HCT116 (cell line): ENCODE measurements around the gene CAMKK1.

Source experiments
- CBX3 ChIP-seq: IDR thresholded peaks from 2 replicates; pipeline ENCODE4 v1.6.1; 2012; ENCODE audit warnings: low read depth
- SIN3A ChIP-seq: IDR thresholded peaks from 2 replicates; pipeline ENCODE4 v1.6.1; 2012; ENCODE audit warnings: low read depth
- TF ChIP-seq, protein P1 (sequence below), 3 experiments: fragments of 200-600 bp in 1 of 3; sonication (generic) in 1 of 3; IDR thresholded peaks in 2 of 3; conservative IDR thresholded peaks in 1 of 3; 2 replicates each; pipeline ENCODE4 v1.5.1; 2012 to 2017; ENCODE audit warnings: low read depth in 2 of 3, low read length in 2 of 3, antibody characterized with exemption in 1 of 3, borderline replicate concordance in 1 of 3, control low read depth in 1 of 3, mild to moderate bottlenecking in 1 of 3, mixed read lengths in 1 of 3, mixed run types in 1 of 3, moderate library complexity in 1 of 3; ENCODE audit not compliant: insufficient read depth in 1 of 3
- TF ChIP-seq, protein P2 (sequence below): IDR thresholded peaks from 2 replicates; pipeline ENCODE4 v1.6.1; 2012

- no peak for TF ChIP-seq CBX3
- TF ChIP-seq, protein P1, sequence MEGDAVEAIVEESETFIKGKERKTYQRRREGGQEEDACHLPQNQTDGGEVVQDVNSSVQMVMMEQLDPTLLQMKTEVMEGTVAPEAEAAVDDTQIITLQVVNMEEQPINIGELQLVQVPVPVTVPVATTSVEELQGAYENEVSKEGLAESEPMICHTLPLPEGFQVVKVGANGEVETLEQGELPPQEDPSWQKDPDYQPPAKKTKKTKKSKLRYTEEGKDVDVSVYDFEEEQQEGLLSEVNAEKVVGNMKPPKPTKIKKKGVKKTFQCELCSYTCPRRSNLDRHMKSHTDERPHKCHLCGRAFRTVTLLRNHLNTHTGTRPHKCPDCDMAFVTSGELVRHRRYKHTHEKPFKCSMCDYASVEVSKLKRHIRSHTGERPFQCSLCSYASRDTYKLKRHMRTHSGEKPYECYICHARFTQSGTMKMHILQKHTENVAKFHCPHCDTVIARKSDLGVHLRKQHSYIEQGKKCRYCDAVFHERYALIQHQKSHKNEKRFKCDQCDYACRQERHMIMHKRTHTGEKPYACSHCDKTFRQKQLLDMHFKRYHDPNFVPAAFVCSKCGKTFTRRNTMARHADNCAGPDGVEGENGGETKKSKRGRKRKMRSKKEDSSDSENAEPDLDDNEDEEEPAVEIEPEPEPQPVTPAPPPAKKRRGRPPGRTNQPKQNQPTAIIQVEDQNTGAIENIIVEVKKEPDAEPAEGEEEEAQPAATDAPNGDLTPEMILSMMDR (IDR thresholded peaks at IDR 0.05 in 2 of 3, conservative IDR thresholded peaks at IDR 0.05 in 1 of 3; ENCODE audit: borderline replicate concordance in 1 of 3, insufficient read depth in 1 of 3, low read depth in 2 of 3, low read length in 2 of 3), result no peak
- TF ChIP-seq, protein P2, sequence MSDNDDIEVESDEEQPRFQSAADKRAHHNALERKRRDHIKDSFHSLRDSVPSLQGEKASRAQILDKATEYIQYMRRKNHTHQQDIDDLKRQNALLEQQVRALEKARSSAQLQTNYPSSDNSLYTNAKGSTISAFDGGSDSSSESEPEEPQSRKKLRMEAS, result no peak
- TF ChIP-seq SIN3A, result no peak
Observed at GRCh38 chr17:3860939-3861700, 31.7 kb downstream of the CAMKK1 start.
